MM.1S (cell line): ENCODE data around the gene SPINK8.

Source experiments
- DNase-seq: peaks from one replicate; pipeline ENCODE4 v3.0.0-alpha.2; 2015
- H2AFZ ChIP-seq: fragments of 300-600 bp; sonication (generic); 2 replicates; pipeline ENCODE4 v1.6.0; 2016; ENCODE audit warnings: antibody characterized with exemption, low read length
- H3F3A ChIP-seq: fragments of 300-600 bp; sonication (generic); 2 replicates; pipeline ENCODE4 v1.6.1; 2016; ENCODE audit warnings: mild to moderate bottlenecking, antibody characterized with exemption, low read length, moderate library complexity, mixed read lengths; ENCODE audit not compliant: insufficient read depth
- H3K27ac ChIP-seq: fragments of 300-600 bp; sonication (generic); 2 replicates; pipeline ENCODE4 v1.5.1; 2016; ENCODE audit warnings: mild to moderate bottlenecking, low read length
- H3K27me3 ChIP-seq: fragments of 300-600 bp; sonication (generic); replicated peaks from 2 replicates; pipeline ENCODE4 v1.6.0; 2016; ENCODE audit warnings: low read length; ENCODE audit not compliant: insufficient read depth
- H3K36me3 ChIP-seq: fragments of 300-600 bp; sonication (generic); replicated peaks from 2 replicates; pipeline ENCODE4 v1.6.1; 2016; ENCODE audit warnings: mild to moderate bottlenecking, low read length, mixed read lengths; ENCODE audit not compliant: insufficient read depth
- H3K4me1 ChIP-seq: fragments of 300-600 bp; sonication (generic); 2 replicates; pipeline ENCODE4 v1.6.1; 2016; ENCODE audit warnings: low read length, mixed read lengths
- H3K4me2 ChIP-seq: fragments of 300-600 bp; sonication (generic); 2 replicates; pipeline ENCODE4 v1.6.0; 2016; ENCODE audit warnings: low read depth, low read length
- H3K4me3 ChIP-seq: fragments of 300-600 bp; sonication (generic); 2 replicates; pipeline ENCODE4 v1.5.1; 2016; ENCODE audit warnings: low read length, mixed read lengths
- H3K79me2 ChIP-seq: fragments of 300-600 bp; sonication (generic); 2 replicates; pipeline ENCODE4 v1.6.1; 2016; ENCODE audit warnings: mixed run types, low read length, mixed read lengths
- H3K9ac ChIP-seq: fragments of 300-600 bp; sonication (generic); 2 replicates; pipeline ENCODE4 v1.6.1; 2016; ENCODE audit warnings: low read length, mixed read lengths
- H3K9me2 ChIP-seq: fragments of 300-600 bp; sonication (generic); replicated peaks from 2 replicates; pipeline ENCODE4 v1.6.1; 2016; ENCODE audit warnings: mild to moderate bottlenecking, low read length, mixed read lengths; ENCODE audit not compliant: insufficient read depth
- H3K9me3 ChIP-seq: fragments of 300-600 bp; sonication (generic); replicated peaks from 2 replicates; pipeline ENCODE4 v1.6.1; 2016; ENCODE audit warnings: mild to moderate bottlenecking, low read length, mixed read lengths; ENCODE audit not compliant: insufficient read depth
- H4K20me1 ChIP-seq: fragments of 300-600 bp; sonication (generic); 2 replicates; pipeline ENCODE4 v1.6.1; 2016; ENCODE audit warnings: mild to moderate bottlenecking, low read length, moderate library complexity, mixed read lengths; ENCODE audit not compliant: insufficient read depth
- EZH2 ChIP-seq: fragments of 300-600 bp; sonication (generic); optimal IDR thresholded peaks from 2 replicates; pipeline ENCODE3; 2017; ENCODE audit warnings: low read depth, mild to moderate bottlenecking, antibody characterized with exemption, low read length, mixed read lengths
- EZH2phosphoT487 ChIP-seq: fragments of 300-600 bp; sonication (generic); IDR thresholded peaks from 2 replicates; pipeline ENCODE4 v1.6.1; 2018; ENCODE audit warnings: antibody characterized with exemption, low read length
- TF ChIP-seq, protein P1 (sequence below): fragments of 300-600 bp; sonication (generic); IDR thresholded peaks from 2 replicates; pipeline ENCODE4 v1.5.1; 2016; ENCODE audit warnings: antibody characterized with exemption, low read length, mixed read lengths

SPINK8 gene

DNA sequence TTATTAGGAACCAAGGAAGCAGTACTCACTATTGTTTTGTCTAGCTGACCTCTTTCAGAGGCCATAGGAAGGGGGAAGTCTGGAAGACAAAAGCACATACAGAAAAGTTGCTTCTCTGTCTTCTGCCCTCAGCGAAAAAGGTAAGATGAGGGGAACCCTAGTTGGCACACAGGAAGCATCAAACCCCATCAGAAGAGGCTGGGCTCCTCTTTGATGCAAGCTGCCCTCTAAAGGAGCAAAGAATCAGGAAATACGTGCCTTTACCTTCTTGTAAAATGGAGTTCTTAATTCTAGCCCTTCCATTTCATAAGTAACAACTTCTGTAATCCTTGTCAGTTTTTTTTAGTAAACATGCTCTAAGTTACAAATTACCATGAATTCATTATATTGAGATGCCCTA is 12.5 kb downstream of the SPINK8 start:
- H3K4me2 ChIP-seq, result no peak overlapping the region
- TF ChIP-seq, protein P1, sequence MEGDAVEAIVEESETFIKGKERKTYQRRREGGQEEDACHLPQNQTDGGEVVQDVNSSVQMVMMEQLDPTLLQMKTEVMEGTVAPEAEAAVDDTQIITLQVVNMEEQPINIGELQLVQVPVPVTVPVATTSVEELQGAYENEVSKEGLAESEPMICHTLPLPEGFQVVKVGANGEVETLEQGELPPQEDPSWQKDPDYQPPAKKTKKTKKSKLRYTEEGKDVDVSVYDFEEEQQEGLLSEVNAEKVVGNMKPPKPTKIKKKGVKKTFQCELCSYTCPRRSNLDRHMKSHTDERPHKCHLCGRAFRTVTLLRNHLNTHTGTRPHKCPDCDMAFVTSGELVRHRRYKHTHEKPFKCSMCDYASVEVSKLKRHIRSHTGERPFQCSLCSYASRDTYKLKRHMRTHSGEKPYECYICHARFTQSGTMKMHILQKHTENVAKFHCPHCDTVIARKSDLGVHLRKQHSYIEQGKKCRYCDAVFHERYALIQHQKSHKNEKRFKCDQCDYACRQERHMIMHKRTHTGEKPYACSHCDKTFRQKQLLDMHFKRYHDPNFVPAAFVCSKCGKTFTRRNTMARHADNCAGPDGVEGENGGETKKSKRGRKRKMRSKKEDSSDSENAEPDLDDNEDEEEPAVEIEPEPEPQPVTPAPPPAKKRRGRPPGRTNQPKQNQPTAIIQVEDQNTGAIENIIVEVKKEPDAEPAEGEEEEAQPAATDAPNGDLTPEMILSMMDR, result no peak

DNA sequence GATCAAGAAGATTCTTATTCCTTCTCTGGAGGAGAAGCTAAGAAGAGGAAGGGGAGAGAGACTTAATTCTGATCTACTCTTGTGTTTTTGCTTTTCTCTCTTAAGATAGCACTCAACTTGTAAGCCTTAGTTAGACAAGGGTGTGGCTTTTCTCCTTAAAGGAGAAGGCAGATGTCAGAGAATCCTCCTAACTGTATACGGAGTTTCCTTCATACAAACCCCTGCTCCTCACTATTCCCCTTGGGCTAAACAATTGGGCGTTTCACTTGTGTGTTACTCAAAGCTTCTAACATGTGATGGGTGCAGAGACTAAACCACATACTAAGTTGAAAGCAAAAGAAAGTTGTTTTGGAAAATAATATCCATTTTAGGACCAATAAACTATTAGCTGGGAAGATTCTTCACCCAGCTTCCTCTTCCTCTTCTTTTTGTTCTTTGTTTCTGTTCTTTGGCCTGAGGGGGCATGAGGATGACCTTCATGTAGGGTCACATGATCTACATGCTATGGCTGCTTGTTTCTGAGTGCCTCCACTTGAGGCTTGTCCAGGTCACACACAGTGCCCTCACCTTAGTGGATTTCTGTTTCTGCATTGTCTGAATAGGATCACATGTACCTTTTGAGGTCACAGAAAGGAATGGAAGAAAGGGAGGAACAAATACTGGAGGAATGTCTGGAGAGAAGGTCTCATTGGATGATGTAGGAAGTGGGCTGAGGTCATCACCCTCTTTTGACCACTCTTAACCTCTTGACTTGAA is 14.6 kb downstream of the SPINK8 start:
- H3K79me2 ChIP-seq, result no peaks in the 10 kb centered on the region
- H3K9me2 ChIP-seq, result no peaks in the 10 kb centered on the region
- TF ChIP-seq EZH2phosphoT487, result no peak
- TF ChIP-seq, protein P1, result no peak
- no peak for TF ChIP-seq EZH2
- H3K4me2 ChIP-seq, result no peak overlapping the region
- H2AFZ ChIP-seq, result no peak overlapping the region
- H3K4me3 ChIP-seq, result no peak overlapping the region
- no peaks in the 10 kb centered on the region for H3K36me3 ChIP-seq
- no peaks in the 10 kb centered on the region for H4K20me1 ChIP-seq
- H3K27ac ChIP-seq, result no peak overlapping the region
- no peak overlapping the region for H3K9ac ChIP-seq
- no peak for DNase-seq
- no peaks in the 10 kb centered on the region for H3K27me3 ChIP-seq
- no peaks in the 10 kb centered on the region for H3K4me1 ChIP-seq
- H3F3A ChIP-seq, result no peaks in the 10 kb centered on the region
- H3K9me3 ChIP-seq, result no peaks in the 10 kb centered on the region

More for the DNA sequence above, 12.5 kb downstream of the SPINK8 start:
- Histone ChIP-seq H3F3A (no peaks in the 10 kb centered on the region), H3K9me2 (no peaks in the 10 kb centered on the region), H3K27ac (no peak overlapping the region), H4K20me1 (no peaks in the 10 kb centered on the region), H2AFZ (no peak overlapping the region), H3K9me3 (no peaks in the 10 kb centered on the region), H3K79me2 (no peaks in the 10 kb centered on the region), H3K4me3 (no peak overlapping the region), H3K27me3 (no peaks in the 10 kb centered on the region), H3K9ac (no peak overlapping the region), H3K4me1 (no peaks in the 10 kb centered on the region), H3K36me3 (no peaks in the 10 kb centered on the region)
- no peak for DNase-seq

DNA sequence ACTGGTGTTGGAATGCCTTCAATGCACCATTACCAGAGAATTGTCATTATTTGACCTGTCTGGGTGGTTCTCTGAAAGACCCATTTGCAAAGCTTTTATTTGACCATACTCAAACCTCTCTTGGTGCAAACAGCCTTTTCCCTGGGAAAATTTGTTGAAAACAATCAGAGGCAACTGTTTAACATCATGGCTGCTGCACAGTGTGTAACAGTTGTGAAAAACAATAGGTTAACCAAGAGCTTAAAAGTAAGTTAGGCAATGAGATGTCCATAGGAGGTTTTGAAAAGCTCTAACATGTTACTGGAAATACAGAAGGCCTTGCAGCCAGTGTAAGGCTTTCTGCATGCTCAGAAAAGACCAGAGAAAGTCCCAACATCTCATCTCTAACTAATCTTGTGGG is 18.9 kb downstream of the SPINK8 start:
- no peaks in the 10 kb centered on the region for H3K9me2 ChIP-seq
- no peak overlapping the region for H3K27ac ChIP-seq
- H3K4me3 ChIP-seq, result no peak overlapping the region
- H3K9me3 ChIP-seq, result no peaks in the 10 kb centered on the region
- no peak overlapping the region for H3K9ac ChIP-seq
- no peaks in the 10 kb centered on the region for H3F3A ChIP-seq
- TF ChIP-seq EZH2 (no peak), EZH2phosphoT487 (no peak)
- TF ChIP-seq, protein P1, result no peak
- H3K79me2 ChIP-seq, result no peaks in the 10 kb centered on the region
- H3K27me3 ChIP-seq, result no peaks in the 10 kb centered on the region
- H2AFZ ChIP-seq, result no peak overlapping the region
- no peak overlapping the region for H3K4me2 ChIP-seq
- H4K20me1 ChIP-seq, result no peaks in the 10 kb centered on the region
- DNase-seq, result no peak
- H3K36me3 ChIP-seq, result no peaks in the 10 kb centered on the region
- H3K4me1 ChIP-seq, result no peaks in the 10 kb centered on the region
